ENCODE measurements around the gene GCNA.

The GCNA gene

DNA sequence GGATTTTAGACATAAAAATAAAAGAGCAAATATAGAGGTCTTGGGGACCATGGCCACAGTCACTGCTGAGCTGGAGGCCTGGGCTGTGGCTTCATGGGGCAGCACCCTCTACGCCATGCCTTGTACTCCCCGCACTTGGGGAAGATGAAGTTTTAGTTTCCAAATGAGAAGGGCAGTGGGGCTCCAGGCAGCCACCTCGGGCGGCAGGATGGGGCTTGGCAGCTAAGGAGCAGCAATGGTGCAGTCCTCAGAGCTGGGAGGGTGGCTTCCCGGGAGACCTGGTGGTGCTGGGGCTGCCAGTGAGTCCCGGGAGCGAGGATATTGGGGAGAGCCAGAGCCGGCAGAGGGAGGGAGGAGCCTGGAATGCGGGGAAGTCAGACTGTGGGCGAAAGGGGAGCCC, 37.7 kb downstream of the GCNA start:
- no peak for DNase-seq (ENCODE audit: low spot score)

- no peak for DNase-seq (ENCODE audit: low spot score)
These were observed 38.7 kb downstream of the GCNA start for GRCh38 chrX:71616672-71617529.

DNA sequence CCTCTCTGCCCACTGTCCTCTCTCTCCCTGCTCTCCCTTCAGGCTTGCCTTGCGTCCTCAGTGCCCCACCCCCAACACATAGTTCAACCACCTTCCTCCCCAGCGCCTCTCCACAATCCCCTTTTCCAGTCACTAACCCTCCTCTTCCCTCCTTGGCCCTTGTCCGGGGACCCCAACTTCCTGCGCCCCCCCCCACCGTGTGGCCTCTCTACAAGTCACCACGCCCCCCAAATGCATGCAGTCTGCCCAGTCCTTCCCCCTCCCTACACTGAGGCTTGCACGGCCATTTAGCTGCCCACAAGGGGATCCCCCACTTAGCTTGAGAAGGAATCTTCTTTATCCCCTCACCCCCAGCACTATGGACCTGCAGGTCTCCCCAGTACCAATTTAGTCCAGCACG, 39.5 kb downstream of the GCNA start:
- no peak for DNase-seq (ENCODE audit: low spot score)

DNA sequence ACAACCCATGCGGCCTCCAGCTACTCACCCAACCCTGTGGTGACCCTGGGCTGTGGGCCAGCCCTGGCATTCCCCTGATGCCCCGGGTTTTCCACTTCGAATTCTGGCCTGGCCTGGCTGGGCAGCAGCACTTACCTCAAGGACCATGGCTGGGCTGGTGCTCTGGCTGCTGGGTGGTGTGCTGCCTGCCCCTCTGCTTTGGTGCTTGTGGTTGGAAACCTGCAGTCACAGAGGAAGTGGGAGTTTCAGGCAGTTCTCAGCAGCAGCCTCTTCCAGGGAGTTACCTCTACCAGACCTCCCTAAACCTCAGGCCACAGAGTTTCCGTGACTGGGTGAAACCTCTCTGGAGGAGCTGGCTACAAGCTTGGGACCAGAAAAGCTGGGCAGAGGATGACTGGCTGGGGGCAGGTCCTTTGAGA, 40.1 kb downstream of the GCNA start, which contains the start of gene CXCR3:
Gene CXCR3 (minus strand): TSS at position 209 of the 419 bp plus-strand sequence. CDS start 62 bp downstream, at position 147.
- DNase-seq (ENCODE audit: low spot score) = no peak

DNA sequence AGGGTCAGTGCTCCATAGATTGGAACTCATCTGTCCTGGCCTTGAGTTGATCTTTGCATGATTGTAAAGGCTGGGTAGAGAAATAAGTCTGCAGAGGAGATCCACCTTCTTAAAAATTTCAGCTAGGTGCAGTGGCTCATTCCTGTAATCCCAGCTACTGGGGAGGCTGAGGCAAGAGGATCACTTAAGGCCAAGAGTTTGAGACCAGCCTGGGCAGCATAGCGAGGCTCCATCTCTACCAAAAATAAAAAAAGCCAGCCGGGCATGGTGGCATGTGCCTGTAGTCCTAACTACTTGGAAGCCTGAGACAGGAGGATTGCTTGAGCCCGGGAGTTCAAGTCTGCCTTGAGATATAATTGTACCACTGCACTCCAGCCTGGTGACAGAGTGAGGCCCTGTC, 40.5 kb downstream of the GCNA start:
- no peak for DNase-seq (ENCODE audit: low spot score)

DNA sequence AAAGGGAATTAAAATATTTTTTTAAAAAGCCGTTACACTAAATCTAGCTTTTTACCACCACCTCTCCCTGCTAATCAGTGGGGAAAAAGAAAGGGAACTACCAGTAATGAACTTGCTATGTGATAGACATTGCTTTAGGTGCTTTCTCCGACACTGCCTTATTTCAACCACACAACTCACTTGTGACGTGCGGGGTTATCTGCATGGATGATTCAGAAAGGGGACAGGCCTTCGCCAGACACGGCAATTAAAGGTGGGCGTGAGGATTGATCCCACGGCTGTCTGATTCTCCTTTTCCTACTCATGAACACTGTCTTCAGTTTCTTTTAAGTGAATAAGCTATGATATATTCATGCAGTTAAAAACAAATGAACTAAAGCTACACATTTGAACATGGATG, 41.0 kb downstream of the GCNA start:
- no peak for DNase-seq (ENCODE audit: low spot score)

DNA sequence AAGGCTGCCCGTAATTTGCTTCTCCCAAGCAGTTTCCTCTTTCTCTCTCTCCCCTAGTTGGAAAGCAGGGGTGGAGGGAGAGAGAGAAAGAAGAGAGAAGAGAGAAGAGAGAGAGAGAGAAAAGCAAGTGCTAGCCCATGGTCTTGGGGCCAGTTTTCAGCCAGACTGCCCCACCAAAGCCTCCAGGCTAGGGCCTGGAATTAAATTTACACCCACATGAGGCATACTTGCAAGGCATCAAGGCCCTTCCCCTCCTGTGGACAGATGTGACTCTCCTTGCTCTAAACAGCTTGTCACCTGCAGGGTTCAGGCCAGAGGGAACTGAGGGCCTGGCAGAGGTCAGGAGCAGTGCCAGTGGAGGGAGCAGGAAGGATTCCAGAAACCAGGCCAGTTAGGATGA, 41.7 kb downstream of the GCNA start:
- DNase-seq (ENCODE audit: low spot score) = no peak

GRCh38 chrX:71621603-71622002, 43.4 kb downstream of the GCNA start:
- no peak for DNase-seq (ENCODE audit: low spot score)

- no peak for DNase-seq (ENCODE audit: low spot score)
These were observed 43.9 kb downstream of the GCNA start for GRCh38 chrX:71622032-71622575.

DNA sequence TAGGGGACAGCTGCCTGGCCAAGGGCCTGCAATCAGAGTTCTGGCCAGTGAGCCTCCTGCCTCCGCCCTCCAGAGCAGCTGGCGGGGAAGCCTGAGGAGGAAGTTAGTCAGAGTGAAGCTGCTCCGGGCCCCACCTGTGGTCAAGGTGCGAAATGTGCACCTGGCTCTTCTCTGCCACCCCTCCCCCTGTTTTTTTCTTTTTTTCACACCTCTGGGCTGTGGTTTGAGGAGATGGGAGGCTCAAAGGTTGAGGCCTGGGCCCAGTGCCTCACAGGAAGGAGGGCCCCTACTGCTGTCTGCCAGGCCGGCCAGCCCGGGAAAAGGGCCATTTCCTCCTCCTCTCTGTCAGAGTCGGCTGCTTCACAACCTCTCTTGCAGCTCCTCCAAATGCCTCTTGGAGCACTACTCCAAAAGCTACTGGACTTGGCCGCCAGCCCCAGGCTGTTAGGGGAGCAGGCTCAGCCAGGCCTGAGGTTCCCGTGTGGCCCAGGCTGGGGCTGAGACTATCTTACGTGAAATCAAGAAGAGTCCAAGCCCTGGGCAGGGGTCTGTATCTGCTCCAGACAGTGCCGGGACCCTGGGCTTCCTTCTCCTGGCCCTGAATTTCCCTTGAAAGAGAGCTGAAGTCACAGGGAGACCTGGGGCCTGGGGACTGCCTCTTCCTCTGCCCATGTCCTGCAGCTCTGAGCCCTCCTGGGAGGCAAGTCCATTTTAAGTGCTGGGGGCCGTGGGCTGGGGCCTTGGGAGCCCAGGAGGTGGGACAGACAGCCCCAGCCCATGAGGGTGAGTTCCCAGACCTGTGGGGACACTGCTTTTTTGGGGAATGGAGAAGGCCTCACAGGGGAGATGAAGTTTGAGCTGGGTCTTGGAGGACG, 44.6 kb downstream of the GCNA start:
- peak; percentile 79 for DNase-seq (ENCODE audit: low spot score)

- no peak for DNase-seq (ENCODE audit: low spot score)
These were observed 45.5 kb downstream of the GCNA start for GRCh38 chrX:71623714-71624113.

DNA sequence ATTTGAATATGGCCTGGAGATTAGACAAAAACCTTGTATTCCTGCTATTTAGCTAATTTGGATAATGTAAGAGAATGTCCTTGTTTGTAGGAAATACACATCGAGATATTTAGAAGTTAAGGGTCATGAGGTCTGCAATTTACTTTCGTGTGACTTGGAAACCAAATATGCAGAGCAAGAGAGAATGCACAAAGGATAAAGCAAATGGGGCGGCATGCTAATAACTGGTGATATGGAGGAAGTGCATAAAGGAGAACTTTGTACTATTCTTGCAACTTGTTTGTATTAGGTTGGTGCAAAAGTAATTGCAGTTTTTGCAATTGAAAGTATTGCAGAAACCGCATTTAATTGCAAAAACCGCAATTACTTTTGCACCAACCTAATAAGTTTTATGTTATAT, 47.2 kb downstream of the GCNA start:
- DNase-seq (ENCODE audit: low spot score) = no peak

DNA sequence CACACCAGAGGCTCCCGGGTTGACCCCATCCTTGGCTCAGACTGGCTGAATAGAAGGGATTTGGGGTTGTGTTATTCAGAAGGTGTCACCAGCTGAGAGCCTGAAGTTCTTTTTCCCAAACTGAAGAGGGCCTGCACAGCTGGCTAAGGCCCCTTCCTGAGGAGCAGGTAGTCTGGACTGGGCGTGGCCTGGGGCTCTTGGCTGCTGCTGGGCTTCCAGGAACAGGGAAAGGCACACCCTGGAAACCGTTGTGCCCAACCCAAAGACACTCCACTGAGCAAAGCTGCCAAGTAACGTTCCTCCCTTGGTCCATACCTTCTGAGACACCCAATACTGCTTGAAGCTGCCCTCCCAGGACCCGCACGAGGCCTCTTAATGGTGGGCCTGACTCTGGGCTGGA, 48.3 kb downstream of the GCNA start:
- DNase-seq (ENCODE audit: low spot score) = no peak

DNA sequence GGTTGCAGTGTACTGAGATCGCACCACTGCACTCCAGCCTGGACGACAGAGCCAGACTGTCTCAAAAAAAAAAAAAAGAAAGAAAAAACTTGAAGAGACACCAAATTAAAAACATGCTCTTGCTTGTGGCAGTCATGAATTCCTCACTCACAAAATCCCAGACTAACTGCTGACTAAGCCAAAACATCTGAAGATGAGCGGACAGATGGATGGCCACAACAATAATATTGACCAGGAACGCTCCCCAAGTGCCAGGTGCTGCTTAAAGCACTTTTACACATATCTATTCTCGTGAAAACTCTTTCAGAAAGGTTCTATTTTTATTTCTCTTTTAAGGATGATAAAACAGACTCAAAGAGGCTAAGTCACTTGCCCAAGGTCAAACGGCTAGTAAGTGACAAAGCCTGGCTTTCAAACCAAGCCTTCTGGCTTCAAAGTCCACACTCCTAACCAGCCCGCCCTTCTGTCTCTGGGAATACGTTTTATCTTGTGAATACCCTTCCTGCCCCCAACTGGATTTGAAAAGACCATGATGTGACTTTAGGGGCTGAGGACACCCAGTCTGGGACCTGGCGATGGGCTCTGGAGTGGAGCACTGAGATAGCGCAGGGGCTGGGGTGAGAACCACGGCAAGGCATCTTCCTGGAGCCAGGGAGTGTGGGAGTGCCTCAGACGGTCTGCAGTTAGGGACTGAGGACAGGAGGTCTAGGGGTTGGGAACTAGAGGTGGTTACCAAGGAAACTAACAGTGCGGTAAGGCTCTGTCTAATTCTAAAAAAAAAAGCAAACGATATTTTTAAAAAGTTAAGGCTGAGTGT, 49.6 kb downstream of the GCNA start:
- DNase-seq (ENCODE audit: low spot score) = no peak

GRCh38 chrX:71629467-71629866, 51.2 kb downstream of the GCNA start:
- DNase-seq (ENCODE audit: low spot score) = no peak

DNA sequence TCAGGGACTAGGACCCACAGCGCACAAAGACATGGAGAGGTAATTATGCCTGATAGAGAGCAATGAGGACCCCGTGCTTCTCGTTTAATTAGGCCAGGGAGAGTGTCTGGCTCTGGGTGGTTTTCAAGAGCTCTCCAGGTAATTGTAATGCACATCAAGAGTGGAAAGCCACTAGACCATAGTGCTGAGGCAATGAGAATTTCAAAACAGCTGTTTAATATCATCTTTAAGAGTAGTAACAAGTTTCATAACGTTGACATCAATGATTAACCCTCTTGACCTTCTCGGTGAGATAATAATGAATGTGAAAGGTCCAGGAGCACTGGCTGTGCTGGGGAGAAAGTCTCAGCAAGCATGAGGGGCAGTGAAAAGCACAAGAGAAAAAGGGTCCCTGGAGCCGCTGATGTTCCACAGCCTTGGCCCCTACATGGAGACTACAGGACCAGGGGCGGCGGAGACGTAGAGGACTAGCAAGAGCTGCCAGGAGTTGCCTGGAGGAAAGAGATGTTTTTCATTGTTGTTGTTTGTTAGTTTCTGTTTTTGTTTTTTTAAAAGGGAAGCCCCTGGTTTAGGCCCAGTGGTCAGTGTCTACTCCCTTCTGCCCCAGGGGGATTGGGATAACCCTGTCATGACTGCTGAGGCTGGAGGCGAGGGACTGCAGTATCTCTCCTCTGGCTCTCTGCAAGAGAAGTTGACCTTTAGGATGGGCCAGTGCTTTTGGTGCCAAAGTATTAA, 54.9 kb downstream of the GCNA start:
- DNase-seq (ENCODE audit: low spot score) = no peak

DNA sequence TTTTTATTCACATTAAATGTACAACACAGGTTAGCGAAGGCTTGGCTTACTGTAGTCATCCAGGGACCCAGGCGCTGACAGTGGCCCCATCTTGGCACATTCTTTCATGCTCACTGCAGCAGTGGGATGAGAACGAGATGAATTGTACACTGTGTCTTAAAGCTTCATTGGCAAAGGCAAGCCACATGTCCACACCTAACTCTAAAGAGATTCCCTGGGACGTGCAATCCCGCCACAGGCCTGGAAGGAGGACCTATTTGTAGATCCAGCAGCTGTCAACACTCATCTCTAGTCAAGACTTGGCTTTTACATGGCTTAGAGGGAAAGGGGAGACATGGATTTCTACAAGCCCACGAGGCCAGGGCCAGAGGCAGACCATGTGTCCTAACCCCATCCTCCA, 56.1 kb downstream of the GCNA start:
- DNase-seq (ENCODE audit: low spot score) = no peak

- no peak for DNase-seq (ENCODE audit: low spot score)
These were observed 58.4 kb downstream of the GCNA start for GRCh38 chrX:71636438-71637252.

- no peak for DNase-seq (ENCODE audit: low spot score)
These were observed 59.0 kb downstream of the GCNA start for GRCh38 chrX:71637253-71637618.

DNA sequence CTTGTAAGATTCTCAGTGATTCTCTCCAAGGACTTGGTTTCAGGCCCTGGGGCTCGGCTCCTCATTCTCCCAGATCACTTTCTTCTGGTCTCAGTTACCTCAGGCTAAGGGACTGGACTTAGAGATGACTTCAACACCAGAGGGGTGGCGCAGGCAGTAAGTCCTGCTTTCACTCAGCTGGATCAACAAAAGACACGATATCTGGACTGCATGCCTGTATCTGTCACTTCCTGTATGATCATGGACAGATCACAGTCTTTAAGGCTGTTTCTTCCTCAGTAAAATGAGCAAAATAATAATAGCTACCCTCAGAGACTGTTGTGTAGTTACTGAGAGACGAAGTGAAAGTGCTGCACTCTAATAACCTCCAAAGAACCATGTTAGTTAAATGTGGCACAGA, 59.6 kb downstream of the GCNA start:
- no peak for DNase-seq (ENCODE audit: low spot score)

Measured in left forelimb (tissue), 1 donor.